OCI-LY1 (cell line): ENCODE results near the gene GNAQ.

Experiments
- H2AFZ ChIP-seq: fragments of 200-600 bp; sonication (generic), shearing (Covaris generic); 2 replicates; pipeline ENCODE4 v1.6.0; 2014; ENCODE audit warnings: antibody characterized with exemption, mild to moderate bottlenecking, low read length
- H3F3A ChIP-seq: fragments of 200-600 bp; sonication (generic), shearing (Covaris generic); 2 replicates; pipeline ENCODE4 v1.6.0; 2014; ENCODE audit warnings: mild to moderate bottlenecking, antibody characterized with exemption, low read length, moderate library complexity; ENCODE audit not compliant: insufficient read depth
- H3K27ac ChIP-seq: fragments of 200-600 bp; sonication (generic); 2 replicates; pipeline ENCODE4 v1.5.1; 2014; ENCODE audit warnings: low read length, mixed run types, mild to moderate bottlenecking, low read depth; ENCODE audit not compliant: poor library complexity, severe bottlenecking
- H3K27me3 ChIP-seq: fragments of 200-600 bp; sonication (generic); 2 replicates; pipeline ENCODE4 v1.6.0; 2014; ENCODE audit warnings: antibody characterized with exemption, mild to moderate bottlenecking, low read length, moderate library complexity; ENCODE audit not compliant: insufficient read depth
- H3K36me3 ChIP-seq: fragments of 200-600 bp; sonication (generic); 2 replicates; pipeline ENCODE4 v1.6.1; 2014; ENCODE audit warnings: mild to moderate bottlenecking, antibody characterized with exemption, low read length, moderate library complexity, mixed read lengths; ENCODE audit not compliant: insufficient read depth
- H3K4me1 ChIP-seq: fragments of 200-600 bp; sonication (generic); 2 replicates; pipeline ENCODE4 v1.5.1; 2014; ENCODE audit warnings: mild to moderate bottlenecking, low read length, moderate library complexity; ENCODE audit not compliant: insufficient read depth, severe bottlenecking
- H3K4me2 ChIP-seq: fragments of 200-600 bp; sonication (generic), shearing (Covaris generic); 2 replicates; pipeline ENCODE4 v1.6.1; 2014; ENCODE audit warnings: low read length
- H3K4me3 ChIP-seq: fragments of 200-600 bp; sonication (generic); 2 replicates; pipeline ENCODE4 v1.5.1; 2014; ENCODE audit warnings: low read length, low read depth, mild to moderate bottlenecking, mixed read lengths; ENCODE audit not compliant: poor library complexity, severe bottlenecking
- H3K79me2 ChIP-seq: fragments of 200-600 bp; shearing (Covaris generic); 2 replicates; pipeline ENCODE4 v1.6.1; 2016; ENCODE audit warnings: mixed run types, low read length, mixed read lengths; ENCODE audit not compliant: insufficient read depth
- H3K9ac ChIP-seq: fragments of 200-600 bp; sonication (generic), shearing (Covaris generic); 2 replicates; pipeline ENCODE4 v1.6.1; 2014; ENCODE audit warnings: mild to moderate bottlenecking, low read length, mixed read lengths
- H3K9me2 ChIP-seq: fragments of 200-600 bp; sonication (generic), shearing (Covaris generic); 2 replicates; pipeline ENCODE4 v1.6.1; 2014; ENCODE audit warnings: low read depth, mild to moderate bottlenecking, low read length, mixed read lengths
- H3K9me3 ChIP-seq: fragments of 200-600 bp; shearing (Covaris generic); 2 replicates; pipeline ENCODE4 v1.6.1; 2014; ENCODE audit warnings: low read length, mixed read lengths
- H4K20me1 ChIP-seq: fragments of 200-600 bp; sonication (generic), shearing (Covaris generic); 2 replicates; pipeline ENCODE4 v1.6.0; 2016; ENCODE audit warnings: mild to moderate bottlenecking, low read length; ENCODE audit not compliant: insufficient read depth
- CTCF ChIP-seq: fragments of 200-600 bp; sonication (generic), shearing (Covaris generic); IDR thresholded peaks from 2 replicates; pipeline ENCODE4 v1.5.1; 2017; ENCODE audit warnings: mild to moderate bottlenecking, antibody characterized with exemption, low read length, moderate library complexity, mixed read lengths
- EZH2 ChIP-seq: fragments of 200-600 bp; sonication (generic), shearing (Covaris generic); IDR thresholded peaks from 2 replicates; pipeline ENCODE4 v1.8.0; 2017; ENCODE audit warnings: borderline replicate concordance, mixed run types, mild to moderate bottlenecking, antibody characterized with exemption, low read length, moderate library complexity, mixed read lengths

The GNAQ gene

GRCh38 chr9:77909306-77909705, 122.3 kb downstream of the GNAQ start:
- Histone ChIP-seq H2AFZ (no peak overlapping the region), H3K9me3 (no peaks in the 10 kb centered on the region), H3K4me3 (no peak overlapping the region), H3K9me2 (no peaks in the 10 kb centered on the region), H3K27me3 (no peaks in the 10 kb centered on the region), H4K20me1 (no peaks in the 10 kb centered on the region), H3K36me3 (no peaks in the 10 kb centered on the region), H3K4me2 (no peak overlapping the region), H3K79me2 (no peaks in the 10 kb centered on the region), H3K9ac (no peak overlapping the region), H3K4me1 (no peaks in the 10 kb centered on the region), H3F3A (no peaks in the 10 kb centered on the region), H3K27ac (no peak overlapping the region)
- no peak for TF ChIP-seq CTCF
- no peak for TF ChIP-seq EZH2

GRCh38 chr9:77908293-77908692, 123.3 kb downstream of the GNAQ start:
- no peak overlapping the region for H3K4me3 ChIP-seq

GRCh38 chr9:77907585-77907984, 124.0 kb downstream of the GNAQ start:
- no peaks in the 10 kb centered on the region for H4K20me1 ChIP-seq
- H3K27me3 ChIP-seq = no peaks in the 10 kb centered on the region
- no peak overlapping the region for H2AFZ ChIP-seq
- no peak overlapping the region for H3K4me2 ChIP-seq
- H3K79me2 ChIP-seq = no peaks in the 10 kb centered on the region
- no peak overlapping the region for H3K9ac ChIP-seq
- H3K27ac ChIP-seq = no peak overlapping the region
- no peaks in the 10 kb centered on the region for H3K9me3 ChIP-seq
- H3K4me3 ChIP-seq = no peak overlapping the region
- H3K9me2 ChIP-seq = no peaks in the 10 kb centered on the region
- TF ChIP-seq CTCF (no peak), EZH2 (no peak)
- no peaks in the 10 kb centered on the region for H3K4me1 ChIP-seq
- H3K36me3 ChIP-seq = no peaks in the 10 kb centered on the region
- H3F3A ChIP-seq = no peaks in the 10 kb centered on the region

More at GRCh38 chr9:77908293-77908692, 123.3 kb downstream of the GNAQ start:
- Histone ChIP-seq H2AFZ (no peak overlapping the region), H3K4me2 (no peak overlapping the region), H3F3A (no peaks in the 10 kb centered on the region), H3K9me3 (no peaks in the 10 kb centered on the region), H3K4me1 (no peaks in the 10 kb centered on the region), H3K9me2 (no peaks in the 10 kb centered on the region), H4K20me1 (no peaks in the 10 kb centered on the region), H3K79me2 (no peaks in the 10 kb centered on the region), H3K27me3 (no peaks in the 10 kb centered on the region), H3K27ac (no peak overlapping the region), H3K9ac (no peak overlapping the region), H3K36me3 (no peaks in the 10 kb centered on the region)
- no peak for TF ChIP-seq CTCF
- TF ChIP-seq EZH2 = no peak
